Raji (cell line): ENCODE data around the gene DOCK11.

Experiments used
- POLR2A ChIP-seq: IDR thresholded peaks from 2 replicates; pipeline ENCODE4 v1.6.1; 2011; ENCODE audit warnings: low read depth, low read length, control low read depth; ENCODE audit not compliant: insufficient read depth

DOCK11 gene

GRCh38 chrX:118621081-118621759 is 125.6 kb downstream of the DOCK11 start:
- no peak for TF ChIP-seq POLR2A

GRCh38 chrX:118623062-118623461 is 127.4 kb downstream of the DOCK11 start:
- no peak for TF ChIP-seq POLR2A

GRCh38 chrX:118626346-118626745 is 130.7 kb downstream of the DOCK11 start:
- TF ChIP-seq POLR2A = no peak

- no peak for TF ChIP-seq POLR2A
Measured at GRCh38 chrX:118627084-118627758, 131.6 kb downstream of the DOCK11 start.

GRCh38 chrX:118630848-118631247 is 135.2 kb downstream of the DOCK11 start:
- TF ChIP-seq POLR2A = no peak

GRCh38 chrX:118631586-118631985 is 136.0 kb downstream of the DOCK11 start:
- TF ChIP-seq POLR2A = no peak

GRCh38 chrX:118632862-118633261 is 137.2 kb downstream of the DOCK11 start:
- TF ChIP-seq POLR2A = no peak

GRCh38 chrX:118633530-118633929 is 137.9 kb downstream of the DOCK11 start:
- TF ChIP-seq POLR2A = no peak

- no peak for TF ChIP-seq POLR2A
Measured at GRCh38 chrX:118634336-118634735, 138.7 kb downstream of the DOCK11 start.

- no peak for TF ChIP-seq POLR2A
Measured at GRCh38 chrX:118637997-118638396, 142.4 kb downstream of the DOCK11 start.

- TF ChIP-seq POLR2A = no peak
Measured at GRCh38 chrX:118644378-118644777, 148.8 kb downstream of the DOCK11 start.

- no peak for TF ChIP-seq POLR2A
Measured at GRCh38 chrX:118652717-118653116, 157.1 kb downstream of the DOCK11 start.

- TF ChIP-seq POLR2A = no peak
Measured at GRCh38 chrX:118654331-118654730, 158.7 kb downstream of the DOCK11 start.

GRCh38 chrX:118655561-118656246 is 160.1 kb downstream of the DOCK11 start:
- TF ChIP-seq POLR2A = no peak

- no peak for TF ChIP-seq POLR2A
Measured at GRCh38 chrX:118657413-118657812, 161.8 kb downstream of the DOCK11 start.

- TF ChIP-seq POLR2A = no peak
Measured at GRCh38 chrX:118660085-118660484, 164.5 kb downstream of the DOCK11 start.
